Vagina (tissue), 2 donors: ENCODE data around the gene NDNF.

Source experiments
- POLR2A ChIP-seq, 2 donors: fragments of 450-650 bp; IDR thresholded peaks; one replicate each; pipeline ENCODE4 v1.6.1; 2017; ENCODE audit warnings: antibody characterized with exemption in 2 of 2, mild to moderate bottlenecking in 2 of 2, moderate library complexity in 2 of 2
- TF ChIP-seq, protein P1 (sequence below), 3 experiments: fragments of 450-650 bp in 2 of 3; fragments of 200-600 bp in 1 of 3; sonication (generic) in 1 of 3; IDR thresholded peaks; one replicate each; pipeline ENCODE4 v1.5.1; 2017 to 2019; ENCODE audit warnings: antibody characterized with exemption in 3 of 3, mild to moderate bottlenecking in 2 of 3, moderate library complexity in 2 of 3

DNA sequence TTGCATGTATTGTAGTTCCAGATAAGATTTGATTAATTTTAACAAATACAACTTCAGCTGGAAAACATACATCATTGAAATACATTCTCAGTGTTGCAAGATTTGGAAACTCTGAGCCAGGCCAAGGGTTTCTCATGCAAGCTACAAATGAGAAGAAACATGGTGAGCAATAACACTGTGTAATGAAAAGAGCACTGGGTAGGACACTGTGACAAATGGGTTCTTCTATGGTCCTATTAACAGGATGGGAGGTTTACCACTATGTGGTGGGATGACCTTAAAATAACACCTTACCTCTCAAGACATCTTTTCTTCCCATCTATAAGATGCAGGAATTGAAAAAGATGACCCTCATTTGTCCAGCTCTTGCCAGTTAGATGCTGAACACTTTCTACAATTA lies 19.6 kb upstream of the NDNF start:
- TF ChIP-seq, protein P1, sequence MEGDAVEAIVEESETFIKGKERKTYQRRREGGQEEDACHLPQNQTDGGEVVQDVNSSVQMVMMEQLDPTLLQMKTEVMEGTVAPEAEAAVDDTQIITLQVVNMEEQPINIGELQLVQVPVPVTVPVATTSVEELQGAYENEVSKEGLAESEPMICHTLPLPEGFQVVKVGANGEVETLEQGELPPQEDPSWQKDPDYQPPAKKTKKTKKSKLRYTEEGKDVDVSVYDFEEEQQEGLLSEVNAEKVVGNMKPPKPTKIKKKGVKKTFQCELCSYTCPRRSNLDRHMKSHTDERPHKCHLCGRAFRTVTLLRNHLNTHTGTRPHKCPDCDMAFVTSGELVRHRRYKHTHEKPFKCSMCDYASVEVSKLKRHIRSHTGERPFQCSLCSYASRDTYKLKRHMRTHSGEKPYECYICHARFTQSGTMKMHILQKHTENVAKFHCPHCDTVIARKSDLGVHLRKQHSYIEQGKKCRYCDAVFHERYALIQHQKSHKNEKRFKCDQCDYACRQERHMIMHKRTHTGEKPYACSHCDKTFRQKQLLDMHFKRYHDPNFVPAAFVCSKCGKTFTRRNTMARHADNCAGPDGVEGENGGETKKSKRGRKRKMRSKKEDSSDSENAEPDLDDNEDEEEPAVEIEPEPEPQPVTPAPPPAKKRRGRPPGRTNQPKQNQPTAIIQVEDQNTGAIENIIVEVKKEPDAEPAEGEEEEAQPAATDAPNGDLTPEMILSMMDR (IDR thresholded peaks at IDR 0.05): no peak
- no peak for TF ChIP-seq POLR2A (IDR thresholded peaks at IDR 0.05)
